Right lobe of liver (tissue), 6 donors: ENCODE results near the gene ZMYND19. TPM values are rescaled to one million over a fixed set of nuclear protein-coding genes. Genes with fewer than 3 reads are reported as not detected.

Experiments
- ATAC-seq, 4 donors: fragments of 200-7000 bp; cut with Tn5 transposase; one replicate each; pipeline ENCODE4 v1.9.1; 2020; ENCODE audit warnings: mild to moderate bottlenecking in 4 of 4, moderate library complexity in 4 of 4
- DNase-seq, 3 donors: peaks; one replicate each; pipeline ENCODE4 v3.0.0-alpha.2; 2020
- H3K27ac ChIP-seq, 3 donors: fragments of 200-600 bp; one replicate each; pipeline ENCODE4 v1.8.0; 2022
- H3K27me3 ChIP-seq, 2 donors: fragments of 200-600 bp; one replicate each; pipeline ENCODE4 v1.8.0; 2022
- H3K36me3 ChIP-seq, 4 donors: fragments of 200-600 bp; sonication (generic) in 1 of 4; one replicate each; pipeline versions ENCODE4 v1.5.1 to v1.8.0; 2017 to 2022; ENCODE audit warnings: control low read depth in 1 of 4
- H3K4me1 ChIP-seq, 4 donors: fragments of 200-600 bp; sonication (generic) in 1 of 4; one replicate each; pipeline versions ENCODE4 v1.5.1 to v1.8.0; 2017 to 2022; ENCODE audit warnings: control low read depth in 1 of 4
- H3K4me3 ChIP-seq, 3 donors: fragments of 200-600 bp; one replicate each; pipeline ENCODE4 v1.8.0; 2022
- H3K9me3 ChIP-seq, 4 donors: fragments of 200-600 bp; sonication (generic) in 1 of 4; one replicate each; pipeline versions ENCODE4 v1.5.1 to v1.8.0; 2017 to 2022; ENCODE audit warnings: control low read depth in 1 of 4
- CTCF ChIP-seq, 4 donors: fragments of 200-600 bp in 3 of 4; fragments of 450-650 bp in 1 of 4; IDR thresholded peaks; one replicate each; pipeline versions ENCODE4 v1.5.1 to v1.8.0; 2016 to 2022; ENCODE audit warnings: antibody characterized with exemption in 4 of 4, mild to moderate bottlenecking in 2 of 4
- POLR2A ChIP-seq: fragments of 450-650 bp; IDR thresholded peaks from one replicate; pipeline ENCODE4 v1.6.1; 2017; ENCODE audit warnings: antibody characterized with exemption, mild to moderate bottlenecking
- WGBS: methylation state at CpG from one replicate; pipeline ENCODE4 v1.1.6; 2018; ENCODE audit warnings: low coverage, low lambda C conversion rate; ENCODE audit not compliant: insufficient coverage; ENCODE audit errors: missing lambda C conversion rate; 5-methylcytosine and 5-hydroxymethylcytosine counted together
- intact Hi-C, 2 donors: fragments of 100-400 bp; cut with DNase I; formaldehyde crosslinking; loops; one replicate each; pipeline versions ENCODE4 v1.11.2 to v1.14.1; 2022
- long read RNA-seq: library from polyadenylated mRNA; unstranded; transcript quantifications from one replicate; pipeline ENCODE4 v2.0.0, GENCODE V29; 2019
- total RNA-seq, 6 experiments: library from RNA; depleted of rRNA in 2 of 6; stranded (reverse); fragments of >200 nt in 2 of 6; fragmentation: NEBNext Ultra II Directional in 3 of 6; extraction: Animal tissue kit (Norgen Biotek cat#: 25700) in 3 of 6; gene quantifications; one replicate each; pipeline versions ENCODE4 v1.1.0 to v1.2.4, GENCODE V29; 2016 to 2023
- donor health status: DM: no; HTN: yes; CAD: no.
- donor health status: DM: no; HTN: no; CAD: no.
- donor health status: DM: no; HTN: no; CAD: no.
- donor health status: DM: no; HTN: yes; CAD: no.
- donor health status: DM: no; HTN: yes; CAD: no.

The ZMYND19 gene
- 10 to 100 TPM in 2 of 6 experiments, 1 to 10 TPM in 4; 8.4 to 11.7 (median 9.0) TPM for total RNA-seq
- long read RNA-seq, result 0 reads

GRCh38 chr9:137590469-137591383 is at the start of gene ZMYND19:
TSS of gene ZMYND19 (minus strand) at chr9:137590512. CDS start at chr9:137590263, 249 bp downstream.
- WGBS, result 4% methylated on average over 12 of the region's 113 CpGs
- peaks cover 0 to 14% (median 0%) of the 10 kb centered on the region in 4 donors for H3K36me3 ChIP-seq
- H3K27ac ChIP-seq, result no peak within 1 kb of the TSS
- peak; percentile 90 to 92 (median 92) for DNase-seq
- no peaks in the 10 kb centered on the region for H3K9me3 ChIP-seq
- H3K27me3 ChIP-seq, result no peaks in the 10 kb centered on the region
- H3K4me1 ChIP-seq, result peaks cover 0 to 17% (median 6%) of the 10 kb centered on the region in 4 donors
- H3K4me3 ChIP-seq, result peak within 1 kb of the TSS; percentile 81 to 87 (median 85)
- intact Hi-C loops, result no loop called here
- peak; percentile 95 to 98 (median 96) for ATAC-seq
- TF ChIP-seq CTCF (IDR thresholded peaks at IDR 0.05), result no peak
- TF ChIP-seq POLR2A, result peak; percentile 17

- Histone ChIP-seq H3K4me3 (peak overlapping the region in 2 of 3 donors; percentile 2 to 6), H3K4me1 (peaks cover 0 to 12% (median 3%) of the 10 kb centered on the region in 4 donors), H3K27me3 (no peaks in the 10 kb centered on the region), H3K36me3 (peaks cover 0 to 3% (median 0%) of the 10 kb centered on the region in 4 donors), H3K27ac (peak overlapping the region in 2 of 3 donors; percentile 28 to 33), H3K9me3 (no peaks in the 10 kb centered on the region)
- DNase-seq, result no peak
- peak; percentile 73 to 94 (median 86) for ATAC-seq
- intact Hi-C loops, result no loop called here
- 37% methylated on average over 11 of the region's 12 CpGs for WGBS
- no peak for TF ChIP-seq POLR2A
- TF ChIP-seq CTCF (IDR thresholded peaks at IDR 0.05), result no peak
Observed at GRCh38 chr9:137639303-137640051, 49.2 kb upstream of the ZMYND19 start.

- Histone ChIP-seq H3K27ac (peak overlapping the region in 1 of 3 donors; percentile 33), H3K36me3 (peaks cover 0 to 3% (median 0%) of the 10 kb centered on the region in 4 donors)
- intact Hi-C loops, result no loop called here
Observed at GRCh38 chr9:137638680-137639079, 48.4 kb upstream of the ZMYND19 start.

More at GRCh38 chr9:137638680-137639079, 48.4 kb upstream of the ZMYND19 start:
- no peaks in the 10 kb centered on the region for H3K27me3 ChIP-seq
- TF ChIP-seq POLR2A (no peak), CTCF (IDR thresholded peaks at IDR 0.05) (no peak)
- DNase-seq, result no peak
- H3K4me1 ChIP-seq, result peaks cover 0 to 12% (median 3%) of the 10 kb centered on the region in 4 donors
- no peak for ATAC-seq
- peak overlapping the region in 1 of 3 donors; percentile 2 for H3K4me3 ChIP-seq
- no peaks in the 10 kb centered on the region for H3K9me3 ChIP-seq
- WGBS, result 86% methylated on average over 4 of the region's 6 CpGs
